Fibroblast of lung (primary cell): ENCODE measurements around the gene STRAP. TPM values are rescaled to one million over a fixed set of nuclear protein-coding genes. Genes with fewer than 3 reads are reported as not detected.

ENCODE experiments used
- DNase-seq, 2 donors: peaks; one replicate each; pipeline versions ENCODE4 v3.0.0 to v3.0.0-alpha.2; 2010; ENCODE audit warnings: low read depth in 2 of 2
- H2AFZ ChIP-seq: 2 replicates; pipeline ENCODE4 v1.5.1; 2012; ENCODE audit warnings: low read length, control low read depth, inconsistent platforms
- H3K27ac ChIP-seq: 2 replicates; pipeline ENCODE4 v1.5.1; 2011; ENCODE audit warnings: low read length, control low read depth; ENCODE audit not compliant: insufficient read depth
- H3K27me3 ChIP-seq: 2 replicates; pipeline ENCODE4 v1.5.1; 2011; ENCODE audit warnings: mild to moderate bottlenecking, low read length; ENCODE audit not compliant: control insufficient read depth, insufficient read depth
- H3K36me3 ChIP-seq: 2 replicates; pipeline ENCODE4 v1.5.1; 2011; ENCODE audit warnings: low read length; ENCODE audit not compliant: control insufficient read depth, insufficient read depth
- H3K4me1 ChIP-seq: 2 replicates; pipeline ENCODE4 v1.5.1; 2011; ENCODE audit warnings: low read length; ENCODE audit not compliant: control insufficient read depth, insufficient read depth; ENCODE audit errors: extremely low read depth
- H3K4me2 ChIP-seq: 2 replicates; pipeline ENCODE4 v1.5.1; 2011; ENCODE audit warnings: low read length, control low read depth; ENCODE audit not compliant: insufficient read depth; ENCODE audit errors: extremely low read depth
- H3K4me3 ChIP-seq, 4 experiments: fragments of 200-600 bp in 1 of 4; sonication (generic) in 1 of 4; replicated peaks in 1 of 4; 2 replicates each; pipeline ENCODE4 v1.5.1; 2011 to 2016; ENCODE audit warnings: low read length in 4 of 4, low read depth in 3 of 4, mild to moderate bottlenecking in 3 of 4, control low read depth in 2 of 4, inconsistent platforms in 1 of 4, mixed read lengths in 1 of 4; ENCODE audit not compliant: insufficient read depth in 1 of 4; ENCODE audit errors: control extremely low read depth in 1 of 4
- H3K79me2 ChIP-seq: 2 replicates; pipeline ENCODE4 v1.5.1; 2012; ENCODE audit warnings: mild to moderate bottlenecking, low read length, inconsistent platforms; ENCODE audit not compliant: control insufficient read depth, insufficient read depth
- H3K9ac ChIP-seq: 2 replicates; pipeline ENCODE4 v1.5.1; 2011; ENCODE audit warnings: mild to moderate bottlenecking, low read length, control low read depth; ENCODE audit not compliant: insufficient read depth
- H3K9me3 ChIP-seq: 2 replicates; pipeline ENCODE4 v1.5.1; 2012; ENCODE audit warnings: low read depth, low read length; ENCODE audit not compliant: control insufficient read depth, insufficient read depth
- H4K20me1 ChIP-seq: 2 replicates; pipeline ENCODE4 v1.5.1; 2011; ENCODE audit warnings: low read length; ENCODE audit not compliant: control insufficient read depth, insufficient read depth; ENCODE audit errors: extremely low read depth
- EZH2 ChIP-seq: IDR thresholded peaks from 2 replicates; pipeline ENCODE4 v1.5.1; 2012; ENCODE audit warnings: low read length, control low read depth, mild to moderate bottlenecking; ENCODE audit errors: missing control alignments
- polyA plus RNA-seq, 2 donors: library from polyadenylated mRNA; depleted of rRNA in 1 of 2; stranded (reverse) in 1 of 2; unstranded in 1 of 2; fragments of >200 nt; gene quantifications; 2 replicates each; pipeline ENCODE4 v1.2.1, GENCODE V29; 2011 to 2012; ENCODE audit warnings: missing spikeins in 1 of 2
- total RNA-seq: library from RNA; depleted of rRNA; stranded (reverse); fragments of >200 nt; gene quantifications from 2 replicates; pipeline ENCODE4 v1.2.1, GENCODE V29; 2014
- TF ChIP-seq, protein P1 (sequence below), 2 donors: IDR thresholded peaks in 1 of 2; conservative IDR thresholded peaks in 1 of 2; 1 replicate in 1 of 2; 2 replicates in 1 of 2; pipeline ENCODE4 v1.5.1; 2011 to 2012; ENCODE audit warnings: low read length in 2 of 2, control low read depth in 1 of 2, inconsistent platforms in 1 of 2, low read depth in 1 of 2, mild to moderate bottlenecking in 1 of 2

STRAP gene
- total and polyA plus RNA-seq, 2 donors (not counting 1 experiment from before 2014, with no cell fraction given), result 60.1 to 215 TPM

DNA sequence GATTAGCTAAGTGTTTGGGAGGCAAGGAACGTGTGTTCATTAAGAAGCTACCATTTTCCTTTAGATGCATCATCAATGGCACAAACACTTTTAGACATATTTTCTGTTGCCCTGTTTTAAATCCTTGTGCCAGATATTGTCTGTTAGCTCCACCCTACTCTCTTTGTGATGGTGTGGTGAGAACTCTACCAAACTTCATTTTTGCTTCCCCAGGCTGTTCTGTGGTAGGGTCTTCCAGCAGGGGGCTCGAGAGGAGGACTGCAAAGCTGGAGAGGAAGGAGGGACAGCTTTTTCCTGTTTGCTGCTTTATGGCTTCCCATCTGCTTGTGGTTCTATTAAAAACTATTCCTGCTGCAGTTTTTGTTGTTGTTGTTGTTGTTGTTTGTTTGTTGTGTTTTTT, 23.8 kb upstream of the STRAP start:
- Histone ChIP-seq H3K79me2 (no peaks in the 10 kb centered on the region), H3K27me3 (no peaks in the 10 kb centered on the region), H3K4me2 (no peak overlapping the region), H3K36me3 (no peaks in the 10 kb centered on the region), H3K27ac (no peak overlapping the region), H3K9me3 (no peaks in the 10 kb centered on the region), H3K9ac (no peak overlapping the region), H3K4me3 (no peak overlapping the region), H3K4me1 (peaks cover 3% of the 10 kb centered on the region), H4K20me1 (no peaks in the 10 kb centered on the region), H2AFZ (no peak overlapping the region)
- DNase-seq, result no peak
- TF ChIP-seq, protein P1, sequence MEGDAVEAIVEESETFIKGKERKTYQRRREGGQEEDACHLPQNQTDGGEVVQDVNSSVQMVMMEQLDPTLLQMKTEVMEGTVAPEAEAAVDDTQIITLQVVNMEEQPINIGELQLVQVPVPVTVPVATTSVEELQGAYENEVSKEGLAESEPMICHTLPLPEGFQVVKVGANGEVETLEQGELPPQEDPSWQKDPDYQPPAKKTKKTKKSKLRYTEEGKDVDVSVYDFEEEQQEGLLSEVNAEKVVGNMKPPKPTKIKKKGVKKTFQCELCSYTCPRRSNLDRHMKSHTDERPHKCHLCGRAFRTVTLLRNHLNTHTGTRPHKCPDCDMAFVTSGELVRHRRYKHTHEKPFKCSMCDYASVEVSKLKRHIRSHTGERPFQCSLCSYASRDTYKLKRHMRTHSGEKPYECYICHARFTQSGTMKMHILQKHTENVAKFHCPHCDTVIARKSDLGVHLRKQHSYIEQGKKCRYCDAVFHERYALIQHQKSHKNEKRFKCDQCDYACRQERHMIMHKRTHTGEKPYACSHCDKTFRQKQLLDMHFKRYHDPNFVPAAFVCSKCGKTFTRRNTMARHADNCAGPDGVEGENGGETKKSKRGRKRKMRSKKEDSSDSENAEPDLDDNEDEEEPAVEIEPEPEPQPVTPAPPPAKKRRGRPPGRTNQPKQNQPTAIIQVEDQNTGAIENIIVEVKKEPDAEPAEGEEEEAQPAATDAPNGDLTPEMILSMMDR (conservative IDR thresholded peaks at IDR 0.05 in 1 of 2, IDR thresholded peaks at IDR 0.05 in 1 of 2; ENCODE audit: low read depth in 1 of 2, low read length in 2 of 2), result peak in 1 of 2 donors; percentile 12
- no peak for TF ChIP-seq EZH2

DNA sequence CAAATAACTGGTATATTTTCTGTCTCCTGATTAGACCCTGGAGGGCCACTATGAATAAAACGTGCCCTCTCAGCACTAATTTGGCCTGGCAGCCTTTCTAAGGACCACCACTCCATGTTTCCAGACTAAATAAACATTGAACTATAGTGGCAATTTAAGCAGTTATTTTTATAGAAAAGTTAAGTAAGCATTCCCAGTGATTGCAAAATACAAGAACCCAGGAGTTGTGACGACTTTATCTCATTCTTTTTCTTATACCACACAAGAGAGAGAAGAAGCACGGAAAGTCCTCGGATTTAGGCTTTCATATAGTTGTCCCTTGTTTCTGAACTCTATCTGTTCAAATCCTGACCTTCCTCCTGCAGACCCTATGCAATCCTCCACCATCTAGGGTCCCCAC, 23.1 kb upstream of the STRAP start:
- Histone ChIP-seq H4K20me1 (no peaks in the 10 kb centered on the region), H3K4me3 (no peak overlapping the region), H3K27me3 (no peaks in the 10 kb centered on the region), H2AFZ (no peak overlapping the region), H3K27ac (no peak overlapping the region), H3K79me2 (no peaks in the 10 kb centered on the region), H3K4me2 (no peak overlapping the region), H3K4me1 (peaks cover 3% of the 10 kb centered on the region), H3K9ac (no peak overlapping the region), H3K36me3 (no peaks in the 10 kb centered on the region), H3K9me3 (no peaks in the 10 kb centered on the region)
- TF ChIP-seq, protein P1 (conservative IDR thresholded peaks at IDR 0.05 in 1 of 2, IDR thresholded peaks at IDR 0.05 in 1 of 2; ENCODE audit: low read depth in 1 of 2, low read length in 2 of 2), result no peak
- no peak for TF ChIP-seq EZH2
- peak in 1 of 2 donors; percentile 68 for DNase-seq

DNA sequence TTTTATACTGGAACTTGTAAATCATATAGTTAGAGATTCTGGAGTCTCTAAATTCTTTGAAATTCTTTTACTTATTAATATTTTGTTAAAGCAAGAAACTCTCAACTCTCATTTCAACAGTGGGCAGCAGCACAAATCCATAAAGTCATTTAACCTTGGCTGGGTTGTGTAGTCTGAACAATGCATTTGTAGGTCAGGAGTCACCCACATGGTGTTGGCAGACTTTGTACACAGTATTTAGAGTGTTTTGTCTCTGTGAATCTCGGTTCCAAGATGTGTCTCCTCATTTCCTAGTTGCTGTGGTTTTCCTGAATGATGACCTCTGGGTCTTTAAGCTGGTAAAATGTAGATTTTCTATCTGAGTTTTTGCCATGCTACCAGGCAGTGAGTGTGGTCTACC, 20.8 kb upstream of the STRAP start:
- DNase-seq, result no peak
- Histone ChIP-seq H3K27ac (no peak overlapping the region), H3K4me2 (no peak overlapping the region)

More for the DNA sequence above, 20.8 kb upstream of the STRAP start:
- no peak overlapping the region for H3K4me3 ChIP-seq
- H3K9me3 ChIP-seq, result no peaks in the 10 kb centered on the region
- TF ChIP-seq EZH2, result no peak
- TF ChIP-seq, protein P1 (conservative IDR thresholded peaks at IDR 0.05 in 1 of 2, IDR thresholded peaks at IDR 0.05 in 1 of 2; ENCODE audit: low read depth in 1 of 2, low read length in 2 of 2), result no peak
- H3K79me2 ChIP-seq, result no peaks in the 10 kb centered on the region
- no peaks in the 10 kb centered on the region for H4K20me1 ChIP-seq
- H3K27me3 ChIP-seq, result no peaks in the 10 kb centered on the region
- no peaks in the 10 kb centered on the region for H3K4me1 ChIP-seq
- H3K9ac ChIP-seq, result no peak overlapping the region
- H3K36me3 ChIP-seq, result no peaks in the 10 kb centered on the region
- H2AFZ ChIP-seq, result no peak overlapping the region
